K562 (cell line): ENCODE results near the gene SEPTIN2.

Experiments used
- CC2D1A ChIP-seq: fragments of 450-650 bp; IDR thresholded peaks from 2 replicates; pipeline ENCODE4 v1.6.1; 2017; ENCODE audit warnings: mild to moderate bottlenecking
- CTCF ChIP-seq, 3 experiments: IDR thresholded peaks in 2 of 3; conservative IDR thresholded peaks in 1 of 3; 2 replicates each; pipeline ENCODE4 v1.5.1; 2011 to 2012; ENCODE audit warnings: low read length in 3 of 3, mild to moderate bottlenecking in 3 of 3, control low read depth in 2 of 3, improper control_type of control experiment in 1 of 3, inconsistent platforms in 1 of 3, low read depth in 1 of 3, mixed read lengths in 1 of 3, moderate library complexity in 1 of 3; ENCODE audit not compliant: insufficient read depth in 2 of 3
- DEAF1 ChIP-seq: fragments of 450-650 bp; formaldehyde crosslinking; IDR thresholded peaks from 2 replicates; pipeline ENCODE4 v1.4.0; 2020; ENCODE audit warnings: mild to moderate bottlenecking, moderate library complexity
- POLR2AphosphoS5 ChIP-seq: IDR thresholded peaks from 2 replicates; pipeline ENCODE4 v1.6.1; 2011; ENCODE audit warnings: mild to moderate bottlenecking, low read depth, low read length, moderate library complexity; ENCODE audit not compliant: control insufficient read depth, insufficient read depth
- SP1 ChIP-seq: sonication (generic); formaldehyde crosslinking; IDR thresholded peaks from 2 replicates; pipeline ENCODE4 v1.8.1; 2022; ENCODE audit warnings: mild to moderate bottlenecking, missing genetic modification reagents
- ZSCAN29 ChIP-seq: fragments of 450-650 bp; IDR thresholded peaks from 2 replicates; pipeline ENCODE4 v1.6.1; 2017

- TF ChIP-seq CC2D1A: no peak
- no peak for TF ChIP-seq CTCF (IDR thresholded peaks at IDR 0.05 in 2 of 3, conservative IDR thresholded peaks at IDR 0.05 in 1 of 3; ENCODE audit: insufficient read depth in 2 of 3, low read depth in 1 of 3, low read length in 3 of 3)
- no peak for TF ChIP-seq POLR2AphosphoS5
- TF ChIP-seq DEAF1 (CRISPR knock-in tag): no peak
- no peak for TF ChIP-seq SP1
- no peak for TF ChIP-seq ZSCAN29
These were observed 45.2 kb upstream of the SEPTIN2 start for GRCh38 chr2:241270531-241270930.
